Astrocyte (in vitro differentiated cells and primary cell): ENCODE results near the gene CAPN9. TPM values are rescaled to one million over a fixed set of nuclear protein-coding genes. Genes with fewer than 3 reads are reported as not detected.
A peak's percentile ranks its signal among the peaks of the same experiment; 100 is the strongest.

ENCODE experiments used
- DNase-seq: peaks from one replicate; pipeline ENCODE4 v3.0.0-alpha.2; 2010; ENCODE audit warnings: low read depth
- FAIRE-seq: peaks from 2 replicates; lab custom pipeline; 2011; peaks lifted over from hg19 to GRCh38; lab: Jason Lieb, UNC
- H2AFZ ChIP-seq: 2 replicates; pipeline ENCODE4 v1.6.0; 2012; ENCODE audit warnings: low read depth, low read length, inconsistent platforms
- H3K27ac ChIP-seq: 2 replicates; pipeline ENCODE4 v1.5.1; 2011; ENCODE audit warnings: low read depth, low read length, inconsistent platforms
- H3K27me3 ChIP-seq: 2 replicates; pipeline ENCODE4 v1.6.0; 2011; ENCODE audit warnings: low read length, inconsistent platforms; ENCODE audit not compliant: insufficient read depth
- H3K36me3 ChIP-seq: 2 replicates; pipeline ENCODE4 v1.5.1; 2011; ENCODE audit warnings: low read length, inconsistent platforms; ENCODE audit not compliant: insufficient read depth
- H3K4me1 ChIP-seq: 2 replicates; pipeline ENCODE4 v1.5.1; 2011; ENCODE audit warnings: low read length, inconsistent platforms; ENCODE audit not compliant: insufficient read depth
- H3K4me2 ChIP-seq: 2 replicates; pipeline ENCODE4 v1.6.0; 2012; ENCODE audit warnings: low read length, inconsistent platforms
- H3K4me3 ChIP-seq: 2 replicates; pipeline ENCODE4 v1.5.1; 2011; ENCODE audit warnings: low read depth, mild to moderate bottlenecking, low read length, inconsistent platforms; ENCODE audit not compliant: insufficient read depth
- H3K79me2 ChIP-seq: 2 replicates; pipeline ENCODE4 v1.6.0; 2012; ENCODE audit warnings: mild to moderate bottlenecking, low read length, inconsistent platforms; ENCODE audit not compliant: insufficient read depth
- H3K9ac ChIP-seq: 2 replicates; pipeline ENCODE4 v1.6.0; 2012; ENCODE audit warnings: mild to moderate bottlenecking, low read length, inconsistent platforms
- H3K9me3 ChIP-seq: 2 replicates; pipeline ENCODE4 v1.5.1; 2012; ENCODE audit warnings: low read depth, mild to moderate bottlenecking, low read length, inconsistent platforms; ENCODE audit not compliant: insufficient read depth
- H4K20me1 ChIP-seq: 2 replicates; pipeline ENCODE4 v1.6.0; 2012; ENCODE audit warnings: low read length, inconsistent platforms; ENCODE audit not compliant: insufficient read depth
- H3K27ac Mint-ChIP-seq: one replicate; pipeline ENCODE4 v1.8.0; 2021; ENCODE audit warnings: mild to moderate bottlenecking, mixed read lengths; ENCODE audit not compliant: unreplicated experiment
- H3K27me3 Mint-ChIP-seq: one replicate; pipeline ENCODE4 v1.8.0; 2021; ENCODE audit warnings: low read depth, mixed read lengths; ENCODE audit not compliant: unreplicated experiment
- H3K36me3 Mint-ChIP-seq: one replicate; pipeline ENCODE4 v1.8.0; 2021; ENCODE audit warnings: low read depth, mixed read lengths; ENCODE audit not compliant: unreplicated experiment
- H3K4me1 Mint-ChIP-seq: one replicate; pipeline ENCODE4 v1.8.0; 2021; ENCODE audit warnings: low read depth, mixed read lengths; ENCODE audit not compliant: unreplicated experiment
- H3K4me3 Mint-ChIP-seq: one replicate; pipeline ENCODE4 v1.8.0; 2021; ENCODE audit warnings: mild to moderate bottlenecking, moderate library complexity, mixed read lengths; ENCODE audit not compliant: unreplicated experiment
- H3K9me3 Mint-ChIP-seq: one replicate; pipeline ENCODE4 v1.8.0; 2021; ENCODE audit warnings: mild to moderate bottlenecking, mixed read lengths; ENCODE audit not compliant: unreplicated experiment
- CTCF ChIP-seq: IDR thresholded peaks from 2 replicates; pipeline ENCODE4 v1.5.1; 2011; ENCODE audit warnings: low read depth, mild to moderate bottlenecking, inconsistent platforms, low read length, moderate library complexity; ENCODE audit not compliant: insufficient read depth
- EZH2 ChIP-seq: IDR thresholded peaks from 2 replicates; pipeline ENCODE4 v1.6.1; 2012; ENCODE audit warnings: mild to moderate bottlenecking, low read length, inconsistent platforms; ENCODE audit not compliant: insufficient read depth
- total RNA-seq: library from RNA; stranded (reverse); gene quantifications from 2 replicates; pipeline ENCODE4 v1.2.1, GENCODE V29; 2021

Gene CAPN9
- total RNA-seq, 1 donor from 2014 or later: not detected

GRCh38 chr1:230754796-230755195 lies 7.6 kb downstream of the CAPN9 start:
- Mint-ChIP-seq H3K36me3 (peaks cover 1% of the 10 kb centered on the region), H3K27ac (peak overlapping the region; percentile 58), H3K4me3 (no peak overlapping the region), H3K9me3 (no peaks in the 10 kb centered on the region), H3K27me3 (peaks cover 20% of the 10 kb centered on the region), H3K4me1 (peaks cover 24% of the 10 kb centered on the region)
- H2AFZ ChIP-seq: no peak overlapping the region
- FAIRE-seq: no peak
- H3K4me1 ChIP-seq: peaks cover 9% of the 10 kb centered on the region
- H3K4me3 ChIP-seq: no peak overlapping the region
- no peaks in the 10 kb centered on the region for H3K27me3 ChIP-seq
- H3K4me2 ChIP-seq: no peak overlapping the region
- DNase-seq: peak; percentile 79
- H3K36me3 ChIP-seq: no peaks in the 10 kb centered on the region
- TF ChIP-seq CTCF (no peak), EZH2 (no peak)
- no peak overlapping the region for H3K9ac ChIP-seq
- H3K27ac ChIP-seq: no peak overlapping the region
- H4K20me1 ChIP-seq: no peaks in the 10 kb centered on the region
- no peaks in the 10 kb centered on the region for H3K79me2 ChIP-seq
- H3K9me3 ChIP-seq: no peaks in the 10 kb centered on the region

- no peaks in the 10 kb centered on the region for H3K9me3 ChIP-seq
- TF ChIP-seq EZH2 (no peak), CTCF (no peak)
- H3K4me3 ChIP-seq: no peak overlapping the region
- no peak overlapping the region for H3K9ac ChIP-seq
- H2AFZ ChIP-seq: no peak overlapping the region
- H3K27me3 ChIP-seq: no peaks in the 10 kb centered on the region
- DNase-seq: no peak
- H4K20me1 ChIP-seq: no peaks in the 10 kb centered on the region
- no peaks in the 10 kb centered on the region for H3K79me2 ChIP-seq
- peaks cover 9% of the 10 kb centered on the region for H3K4me1 ChIP-seq
- Mint-ChIP-seq H3K27me3 (peaks cover 18% of the 10 kb centered on the region), H3K9me3 (no peaks in the 10 kb centered on the region), H3K4me3 (no peak overlapping the region), H3K36me3 (no peaks in the 10 kb centered on the region), H3K27ac (no peak overlapping the region), H3K4me1 (peaks cover 18% of the 10 kb centered on the region)
- no peak for FAIRE-seq
- no peak overlapping the region for H3K27ac ChIP-seq
- no peak overlapping the region for H3K4me2 ChIP-seq
- H3K36me3 ChIP-seq: no peaks in the 10 kb centered on the region
Observed at GRCh38 chr1:230757856-230758708, 10.9 kb downstream of the CAPN9 start.
